NCI-H2029 treated with DMSO at 0.1 percent for 48 hours (cell line): ENCODE measurements around the gene TMEM30B.
"Not testable (repeated sequence)": the region's sequence is repeated elsewhere in the genome, so short reads cannot be mapped to it uniquely, and the experiment has no call there.

Experiments
- DNase-seq: peaks from one replicate; lab custom pipeline; 2025; lab: John Stamatoyannopoulos, UW

The TMEM30B gene

GRCh38 chr14:61281186-61281947 lies at the start of gene TMEM30B:
Gene TMEM30B (minus strand): TSS chr14:61281338. CDS start chr14:61281147, 191 bp downstream.
- DNase-seq: peak; percentile 99

- no peak for DNase-seq
Measured at GRCh38 chr14:61330511-61330910, 49.4 kb upstream of the TMEM30B start.

GRCh38 chr14:61329478-61330051 lies 48.4 kb upstream of the TMEM30B start:
- DNase-seq: peak; percentile 66

- no peak for DNase-seq
Measured at GRCh38 chr14:61328626-61329262, 47.6 kb upstream of the TMEM30B start.

- peak; percentile 81 for DNase-seq
Measured at GRCh38 chr14:61326847-61327246, 45.7 kb upstream of the TMEM30B start.

- no peak for DNase-seq
Measured at GRCh38 chr14:61326146-61326545, 45.0 kb upstream of the TMEM30B start.

GRCh38 chr14:61325166-61325565 lies 44.0 kb upstream of the TMEM30B start:
- no peak for DNase-seq

- no peak for DNase-seq
Measured at GRCh38 chr14:61323970-61324369, 42.8 kb upstream of the TMEM30B start.

GRCh38 chr14:61322799-61323290 lies 41.7 kb upstream of the TMEM30B start:
- peak; percentile 90 for DNase-seq

- no peak for DNase-seq
Measured at GRCh38 chr14:61322011-61322798, 41.1 kb upstream of the TMEM30B start.

GRCh38 chr14:61321385-61322010 lies 40.4 kb upstream of the TMEM30B start, which contains the start of gene PRKCH:
Gene PRKCH (plus strand): TSS chr14:61321579. CDS start chr14:61322102, 523 bp downstream.
- DNase-seq: peak; percentile 83

- DNase-seq: no peak
Measured at GRCh38 chr14:61320806-61321384, 39.8 kb upstream of the TMEM30B start.

- DNase-seq: not testable (repeated sequence)
Measured at GRCh38 chr14:61320170-61320569, 39.0 kb upstream of the TMEM30B start.

GRCh38 chr14:61319706-61320105 lies 38.6 kb upstream of the TMEM30B start:
- no peak for DNase-seq

- no peak for DNase-seq
Measured at GRCh38 chr14:61319086-61319485, 37.9 kb upstream of the TMEM30B start.

- peak; percentile 97 for DNase-seq
Measured at GRCh38 chr14:61315313-61315712, 34.2 kb upstream of the TMEM30B start.

GRCh38 chr14:61308701-61309100 lies 27.6 kb upstream of the TMEM30B start:
- not testable (repeated sequence) for DNase-seq

GRCh38 chr14:61308198-61308597 lies 27.1 kb upstream of the TMEM30B start:
- no peak for DNase-seq

GRCh38 chr14:61304688-61305087 lies 23.6 kb upstream of the TMEM30B start:
- DNase-seq: no peak

- DNase-seq: no peak
Measured at GRCh38 chr14:61300754-61301153, 19.6 kb upstream of the TMEM30B start.

- no peak for DNase-seq
Measured at GRCh38 chr14:61300209-61300608, 19.1 kb upstream of the TMEM30B start.
